HUES48 (cell line): ENCODE results near the gene TRAF1.

Experiments
- H3K27ac ChIP-seq: one replicate; pipeline ENCODE4 v1.7.0; 2013; ENCODE audit warnings: low read depth, low read length, inconsistent platforms
- H3K27me3 ChIP-seq: 2 replicates; pipeline ENCODE4 v1.6.1; 2013; ENCODE audit warnings: mild to moderate bottlenecking, low read length; ENCODE audit not compliant: control insufficient read depth, insufficient read depth
- H3K36me3 ChIP-seq: 2 replicates; pipeline ENCODE4 v1.6.1; 2013; ENCODE audit warnings: low read length; ENCODE audit not compliant: control insufficient read depth, insufficient read depth
- H3K4me1 ChIP-seq: 2 replicates; pipeline ENCODE4 v1.6.1; 2013; ENCODE audit warnings: mild to moderate bottlenecking, low read length; ENCODE audit not compliant: control insufficient read depth, insufficient read depth
- H3K4me3 ChIP-seq: 2 replicates; pipeline ENCODE4 v1.5.1; 2013; ENCODE audit warnings: mild to moderate bottlenecking, low read depth, low read length
- H3K9ac ChIP-seq: 2 replicates; pipeline ENCODE4 v1.6.1; 2013; ENCODE audit warnings: mild to moderate bottlenecking, low read depth, low read length, moderate library complexity
- H3K9me3 ChIP-seq: 2 replicates; pipeline ENCODE4 v1.6.1; 2013; ENCODE audit warnings: low read length; ENCODE audit not compliant: control insufficient read depth, insufficient read depth

TRAF1 gene

DNA sequence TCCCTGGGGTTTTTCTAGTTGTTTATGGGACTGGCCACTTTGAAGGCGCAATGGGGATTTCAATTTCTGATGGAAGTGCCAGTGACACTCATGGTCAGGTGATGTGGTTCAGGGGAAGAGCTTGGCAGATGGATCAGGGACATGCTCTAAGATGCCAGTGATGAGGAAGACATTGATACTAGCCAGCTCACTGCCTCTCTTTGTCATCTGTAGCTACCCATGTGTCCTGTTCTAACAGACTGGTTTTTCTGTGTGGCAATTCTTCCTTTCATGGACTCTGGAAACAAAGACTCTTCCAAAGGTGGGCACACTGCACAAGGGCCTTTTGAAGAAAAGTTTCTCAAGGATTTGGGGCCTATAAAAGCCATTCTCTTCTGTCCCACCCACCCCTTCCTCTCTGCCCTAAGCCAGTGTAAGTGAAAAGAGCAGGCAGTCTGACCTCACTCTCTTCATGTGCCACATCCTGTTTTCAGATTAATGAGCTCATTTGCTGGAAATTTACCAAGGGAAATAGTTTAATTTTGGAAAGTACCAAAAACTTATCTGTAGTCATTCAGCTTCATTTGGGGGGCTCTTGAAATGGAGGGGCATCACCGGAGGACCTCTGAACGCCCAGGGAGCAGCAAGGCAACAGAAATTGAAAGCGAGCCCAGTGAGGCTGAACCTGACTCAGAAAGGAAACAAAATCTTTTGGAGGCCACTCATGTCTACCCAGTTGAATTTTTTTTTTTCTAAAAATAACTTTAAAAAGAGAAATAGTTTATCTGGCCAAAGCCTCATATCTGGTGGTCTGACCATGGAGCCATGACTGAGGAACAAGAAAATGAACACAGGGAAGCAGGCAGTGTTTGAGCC lies 4.9 kb upstream of the TRAF1 start:
- H3K36me3 ChIP-seq = no peaks in the 10 kb centered on the region
- peaks cover 9% of the 10 kb centered on the region for H3K27me3 ChIP-seq
- no peak overlapping the region for H3K27ac ChIP-seq
- H3K4me3 ChIP-seq = no peak overlapping the region
- H3K9me3 ChIP-seq = no peaks in the 10 kb centered on the region
- H3K9ac ChIP-seq = no peak overlapping the region
- H3K4me1 ChIP-seq = no peaks in the 10 kb centered on the region; the same call in 1 of the 2 replicates

DNA sequence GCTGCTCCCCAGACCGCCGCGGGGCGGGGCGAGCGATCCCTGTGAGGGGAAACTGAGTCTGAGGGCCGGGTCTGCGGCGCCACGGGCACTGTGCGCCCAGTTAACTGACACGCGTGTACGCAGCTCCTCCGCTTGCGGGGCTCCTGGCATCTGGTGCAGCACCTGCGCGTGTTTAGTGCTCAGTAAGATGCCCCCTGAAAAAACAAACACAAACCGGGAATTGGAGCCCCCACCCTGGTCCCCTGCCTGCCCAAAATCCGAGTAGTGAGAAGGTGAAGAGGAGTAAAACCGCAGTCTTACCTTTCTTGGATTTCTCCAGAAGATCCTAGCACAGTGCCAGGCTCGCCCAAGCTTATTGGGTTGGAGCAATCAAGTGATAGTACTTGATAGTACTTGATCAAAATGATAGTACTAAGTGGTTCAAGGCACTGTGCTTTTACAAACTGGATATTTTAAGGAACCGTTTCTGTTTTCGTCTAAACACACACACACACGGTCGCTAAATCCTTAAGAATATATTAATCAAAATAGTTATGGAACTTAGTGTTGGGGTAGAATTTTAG lies 2.7 kb upstream of the TRAF1 start:
- no peak overlapping the region for H3K27ac ChIP-seq
- H3K4me1 ChIP-seq = peaks cover 19% of the 10 kb centered on the region
- H3K27me3 ChIP-seq = peaks cover 9% of the 10 kb centered on the region
- H3K9ac ChIP-seq = no peak overlapping the region
- no peaks in the 10 kb centered on the region for H3K9me3 ChIP-seq
- H3K4me3 ChIP-seq = peak overlapping the region; percentile 63; the same call in 1 of the 2 replicates
- no peaks in the 10 kb centered on the region for H3K36me3 ChIP-seq

DNA sequence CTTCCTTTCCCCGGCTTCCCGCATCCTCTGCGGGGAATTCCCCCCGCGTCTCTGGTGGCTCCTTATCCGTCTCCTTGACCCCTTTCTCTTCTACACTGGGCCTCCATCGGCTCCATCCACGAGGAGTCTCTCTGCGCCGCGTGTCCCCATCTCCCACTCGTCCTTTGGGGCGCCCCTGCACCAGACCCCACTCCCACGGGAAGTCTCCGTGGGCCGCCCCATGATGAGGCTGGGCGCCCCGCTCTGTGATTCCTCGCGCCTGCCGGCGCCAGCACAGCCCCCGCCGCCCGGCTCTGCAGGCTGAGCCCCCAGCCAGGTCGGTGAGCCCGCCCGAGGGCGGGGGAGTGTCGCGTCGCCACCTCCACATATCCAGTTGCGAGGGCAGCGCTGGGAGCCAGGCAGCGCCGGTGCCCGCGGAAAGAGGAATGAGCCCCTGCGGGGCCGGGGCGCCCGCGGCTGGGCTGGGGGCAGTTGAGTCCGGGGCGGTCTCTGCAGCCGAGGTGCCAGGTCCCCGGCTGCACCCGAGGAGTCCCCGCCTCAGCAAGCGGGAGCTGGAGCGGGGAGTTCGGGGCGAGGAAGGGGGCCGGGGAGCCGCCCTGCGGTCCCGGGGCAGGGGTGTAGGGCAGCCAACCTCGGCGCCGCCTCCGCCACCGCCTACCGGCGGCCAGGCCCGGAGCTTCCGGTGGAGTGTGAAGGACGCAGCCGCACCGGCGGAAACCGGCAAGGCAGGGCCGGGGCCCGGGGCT lies 2.1 kb upstream of the TRAF1 start:
- peaks cover 19% of the 10 kb centered on the region for H3K4me1 ChIP-seq
- H3K27me3 ChIP-seq = peaks cover 9% of the 10 kb centered on the region
- H3K36me3 ChIP-seq = no peaks in the 10 kb centered on the region
- peak overlapping the region; percentile 63 for H3K4me3 ChIP-seq
- no peaks in the 10 kb centered on the region for H3K9me3 ChIP-seq
- no peak overlapping the region for H3K9ac ChIP-seq
- H3K27ac ChIP-seq = peak overlapping the region; percentile 51

DNA sequence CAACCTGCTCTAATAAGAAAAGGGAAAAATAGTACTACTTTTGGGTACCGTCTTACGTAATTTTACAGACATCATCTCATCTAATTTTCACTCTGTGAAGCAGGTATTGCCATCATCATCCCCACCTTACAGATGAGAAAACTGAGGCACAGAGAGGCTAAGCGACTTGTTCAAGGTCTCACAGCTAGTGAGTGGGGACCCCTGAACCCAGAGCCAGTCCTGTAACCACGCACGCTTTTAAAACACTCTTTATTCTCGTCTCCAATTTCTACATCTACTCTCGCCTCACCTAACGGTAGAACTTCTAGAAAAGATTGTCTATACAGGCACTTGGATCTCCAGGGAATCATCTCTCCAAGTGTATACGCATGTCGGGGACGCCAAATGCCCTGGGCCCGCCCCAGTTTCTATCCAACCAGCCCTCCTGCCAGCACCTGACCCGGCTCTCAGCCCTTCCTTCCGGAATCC lies 1.5 kb upstream of the TRAF1 start:
- no peak overlapping the region for H3K9ac ChIP-seq

DNA sequence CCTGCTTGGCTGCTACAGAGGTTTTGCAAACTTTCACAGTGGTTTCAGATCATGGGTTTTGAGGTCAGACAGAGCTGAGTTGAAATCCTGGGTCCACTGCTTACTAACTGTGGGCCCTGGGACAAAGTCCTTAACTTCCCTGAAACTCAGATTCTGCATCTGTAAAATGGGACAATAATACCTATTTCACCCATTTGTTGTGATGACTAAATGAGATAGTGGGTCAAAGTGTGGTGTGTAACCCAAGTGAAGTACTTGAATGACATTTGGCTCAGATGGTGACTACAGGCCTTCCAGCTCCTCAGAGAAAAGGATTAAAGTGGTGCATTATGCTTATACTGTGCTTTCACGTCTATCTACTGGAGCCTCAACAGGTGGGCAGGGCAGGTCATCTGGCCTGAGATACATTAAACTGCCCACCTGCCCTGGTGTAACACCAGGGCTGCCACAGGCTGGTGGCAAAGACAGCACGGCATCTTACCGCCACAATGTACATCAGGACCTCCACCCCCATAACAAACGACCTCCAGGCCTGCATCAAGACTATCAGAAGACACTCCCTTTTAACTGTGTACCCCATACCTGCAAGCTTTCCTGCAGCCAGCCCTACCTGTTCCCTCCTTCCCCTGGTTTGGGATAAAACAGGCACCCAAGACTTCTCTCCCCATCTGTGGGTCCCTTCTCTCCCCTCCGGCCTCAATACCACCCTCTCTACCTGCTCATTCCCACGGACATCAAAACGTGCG lies 846 bp upstream of the TRAF1 start:
- Histone ChIP-seq H3K4me1 (peaks cover 19% of the 10 kb centered on the region), H3K27me3 (peaks cover 9% of the 10 kb centered on the region)

More for the DNA sequence above, 1.5 kb upstream of the TRAF1 start:
- Histone ChIP-seq H3K4me3 (peak overlapping the region; percentile 63), H3K4me1 (peaks cover 19% of the 10 kb centered on the region), H3K36me3 (no peaks in the 10 kb centered on the region), H3K27ac (no peak overlapping the region), H3K9me3 (no peaks in the 10 kb centered on the region), H3K27me3 (peaks cover 9% of the 10 kb centered on the region)

DNA sequence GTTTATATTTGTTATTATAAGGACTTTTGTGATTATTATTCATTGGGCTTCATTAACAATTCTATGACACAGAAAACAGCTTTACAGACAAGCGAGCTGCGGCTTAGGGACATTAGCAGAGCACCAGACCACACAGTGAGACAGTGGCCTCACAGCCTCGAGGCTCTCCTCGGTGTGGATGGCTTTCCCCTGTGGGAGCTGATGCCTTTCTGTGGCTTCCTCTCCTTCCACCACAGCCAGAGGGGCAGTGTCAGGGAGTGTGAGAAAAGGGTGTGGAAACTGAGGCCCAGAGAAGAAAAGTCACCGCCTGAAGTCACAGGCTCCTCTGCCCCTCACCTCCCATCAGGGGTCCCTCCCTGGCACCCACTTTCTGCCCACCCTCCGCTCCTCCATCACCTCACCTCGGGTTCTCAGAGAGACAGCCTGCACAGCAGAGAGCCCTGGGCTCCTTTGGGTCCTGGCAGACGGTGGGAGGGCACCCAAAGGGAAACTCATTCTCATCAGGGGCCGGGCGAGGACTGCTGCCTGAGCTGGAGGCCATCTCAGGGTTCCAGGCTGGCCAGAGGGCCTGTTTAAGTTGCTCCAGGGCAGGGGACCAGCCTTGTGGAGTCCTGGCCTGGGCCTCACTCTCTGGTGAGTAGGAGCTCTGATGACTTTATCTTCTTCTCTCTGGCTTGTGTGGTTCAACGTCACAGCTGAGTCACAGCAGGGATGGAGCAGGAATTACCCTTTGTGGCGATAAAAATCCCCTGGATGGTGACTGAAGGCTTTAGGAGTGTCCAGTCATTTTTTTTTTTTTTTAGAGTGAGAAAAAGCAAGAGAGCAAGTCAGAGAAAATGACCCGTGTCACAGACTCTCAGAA lies 830 bp downstream of the TRAF1 start:
- Histone ChIP-seq H3K4me3 (no peak overlapping the region), H3K27ac (no peak overlapping the region), H3K9me3 (no peaks in the 10 kb centered on the region), H3K9ac (no peak overlapping the region), H3K4me1 (peaks cover 31% of the 10 kb centered on the region), H3K27me3 (peaks cover 9% of the 10 kb centered on the region), H3K36me3 (no peaks in the 10 kb centered on the region)

More for the DNA sequence above, 846 bp upstream of the TRAF1 start:
- Histone ChIP-seq H3K9me3 (no peaks in the 10 kb centered on the region), H3K27ac (no peak overlapping the region), H3K36me3 (no peaks in the 10 kb centered on the region), H3K4me3 (no peak overlapping the region), H3K9ac (no peak overlapping the region)

DNA sequence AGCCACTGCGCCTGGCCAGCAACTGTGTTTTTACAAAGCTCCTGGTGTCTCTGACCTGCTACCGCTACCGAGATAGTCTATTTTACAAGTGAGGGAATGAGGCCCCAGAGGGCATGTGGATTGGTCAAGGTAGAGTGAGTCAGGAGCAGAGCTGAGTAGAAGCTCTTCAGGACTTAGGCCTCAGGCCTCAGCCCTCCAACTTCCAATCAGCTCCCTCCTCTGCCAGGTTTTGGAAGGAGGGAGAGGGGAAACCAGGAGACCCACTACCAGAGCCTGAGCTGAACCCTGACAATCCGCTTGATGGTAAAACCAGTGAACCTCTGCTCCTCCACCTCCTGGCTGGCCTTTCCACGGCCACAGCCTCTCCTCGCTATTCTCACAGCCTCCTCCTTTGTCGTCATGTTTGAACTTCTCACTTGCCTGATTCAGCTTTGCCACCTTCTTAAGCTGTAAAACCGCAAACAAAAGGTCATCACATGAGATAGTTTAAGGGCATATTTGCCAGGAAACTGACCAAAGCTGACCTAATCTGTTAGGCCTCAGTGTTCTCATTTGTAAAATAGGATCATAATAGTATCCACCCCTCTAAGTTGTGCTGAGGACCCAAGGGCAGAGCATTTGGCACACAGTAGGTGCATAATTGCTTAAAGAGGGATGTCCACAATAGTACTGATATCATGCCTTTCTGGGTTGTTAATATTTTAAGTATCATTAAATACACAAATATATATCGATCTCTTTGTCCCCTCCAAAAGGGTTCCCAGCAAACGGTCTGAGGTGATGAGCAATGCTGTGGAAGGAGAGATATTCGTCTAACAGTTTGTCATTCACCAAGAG lies 1.7 kb downstream of the TRAF1 start:
- H3K36me3 ChIP-seq = no peaks in the 10 kb centered on the region
- no peak overlapping the region for H3K4me3 ChIP-seq
- peaks cover 39% of the 10 kb centered on the region for H3K4me1 ChIP-seq
- H3K9ac ChIP-seq = no peak overlapping the region
- peaks cover 9% of the 10 kb centered on the region for H3K27me3 ChIP-seq
- no peak overlapping the region for H3K27ac ChIP-seq
- no peaks in the 10 kb centered on the region for H3K9me3 ChIP-seq

DNA sequence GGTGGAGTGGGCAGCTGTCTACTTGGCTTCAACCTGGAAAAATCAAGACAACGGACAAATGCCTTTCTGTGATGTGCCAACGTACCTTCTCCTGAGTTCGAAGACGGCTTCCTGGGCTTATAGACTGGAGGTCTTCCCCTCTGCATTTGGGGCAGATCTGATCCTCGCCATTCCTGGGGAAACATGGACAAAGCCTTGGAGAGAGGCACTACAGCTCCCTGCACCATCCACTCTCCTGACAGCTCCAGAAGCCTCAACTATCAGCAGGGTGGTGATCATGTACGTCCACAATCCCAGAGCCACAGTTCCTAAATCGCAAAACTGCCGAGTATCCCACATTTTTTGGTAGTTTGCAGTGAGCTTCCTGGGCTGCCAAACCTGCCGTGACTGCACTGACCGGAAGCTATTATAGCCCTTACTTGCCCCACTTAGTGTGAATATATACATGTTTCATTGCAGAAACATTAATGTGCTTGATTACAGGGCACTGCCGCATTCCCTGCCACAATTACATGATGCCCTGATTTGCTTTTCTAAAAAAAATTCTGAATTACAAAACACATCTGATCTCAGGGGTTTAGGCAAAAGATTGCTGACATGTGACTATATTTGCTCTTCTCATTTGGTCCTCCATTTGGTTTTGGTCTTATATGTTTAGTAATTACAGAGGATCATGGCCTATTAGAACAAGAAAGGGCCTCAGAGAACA lies 2.8 kb downstream of the TRAF1 start:
- H3K27me3 ChIP-seq = peaks cover 9% of the 10 kb centered on the region
- no peaks in the 10 kb centered on the region for H3K36me3 ChIP-seq
- H3K9me3 ChIP-seq = no peaks in the 10 kb centered on the region
- no peak overlapping the region for H3K4me3 ChIP-seq
- H3K27ac ChIP-seq = no peak overlapping the region
- peaks cover 39% of the 10 kb centered on the region for H3K4me1 ChIP-seq
- no peak overlapping the region for H3K9ac ChIP-seq
